Stimulated activated CD8-positive, alpha-beta memory T cell treated with anti-CD3 and anti-CD28 coated beads, Interleukin-2, amount 100 ng/mL, for 48 hours (primary cell): Measurements from ENCODE around the gene BPI.
"Not testable (repeated sequence)": the region's sequence is repeated elsewhere in the genome, so short reads cannot be mapped to it uniquely, and the experiment has no call there.

Source experiments
- DNase-seq, 2 donors: peaks; one replicate each; pipeline ENCODE4 v3.0.0-alpha.2; 2020; ENCODE audit warnings: low read depth in 2 of 2

BPI gene

DNA sequence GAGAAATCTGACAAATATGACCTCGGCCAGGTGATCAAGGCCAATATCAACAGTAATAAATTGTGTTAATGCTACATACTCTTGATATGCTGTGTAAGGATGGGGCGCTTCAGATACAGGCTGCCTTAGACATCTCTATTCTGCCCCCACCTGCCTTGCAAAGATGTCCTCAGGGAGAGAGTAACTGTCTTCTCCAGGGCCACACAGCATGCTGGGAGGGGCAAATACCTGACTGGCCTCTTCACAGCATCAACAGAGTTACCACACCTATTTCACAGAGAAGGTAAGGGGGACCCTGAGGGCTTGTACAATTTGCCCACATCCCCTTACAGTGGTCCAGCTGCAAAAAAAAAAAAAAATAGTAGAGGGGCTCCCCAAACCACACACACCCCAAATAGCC is 26.3 kb upstream of the BPI start:
- no peak for DNase-seq

DNA sequence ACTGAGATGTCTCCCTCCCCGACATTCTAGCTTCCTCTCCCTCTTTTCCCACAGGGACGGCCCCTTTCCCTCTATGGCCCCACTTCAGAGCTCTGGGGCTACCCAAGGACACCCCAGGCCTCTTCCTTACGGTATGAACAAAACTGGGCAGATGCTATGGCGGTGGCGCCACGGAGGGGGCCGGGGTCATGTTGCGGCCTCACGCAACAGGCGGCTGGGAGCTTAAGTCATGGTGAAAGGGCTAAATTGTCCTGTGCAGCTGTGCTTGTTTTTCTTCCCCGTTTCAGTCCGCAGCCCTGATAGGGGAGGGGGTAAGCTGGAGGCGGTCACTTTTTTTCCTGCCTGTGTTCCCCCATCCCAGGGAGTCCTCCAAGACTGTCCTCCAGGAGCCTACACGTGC is 25.8 kb upstream of the BPI start:
- DNase-seq, result no peak

DNA sequence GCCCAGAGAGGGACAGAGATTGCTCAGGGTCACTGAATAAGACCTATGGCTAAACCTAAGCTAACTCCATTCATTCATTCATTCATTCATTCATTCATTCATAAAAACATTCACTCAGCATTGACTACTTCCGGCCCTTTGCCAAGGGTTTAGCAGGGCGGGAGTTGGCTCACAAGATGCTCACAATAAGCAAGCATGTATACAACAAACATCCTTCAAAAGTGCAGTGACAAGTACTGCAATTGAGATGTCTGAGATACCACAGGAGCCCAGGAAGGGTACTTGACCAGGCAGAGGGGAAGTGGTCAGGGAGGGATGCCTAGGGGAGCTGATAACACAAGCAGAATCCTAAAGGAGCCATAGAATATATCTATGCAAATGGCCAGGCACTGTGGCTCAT is 25.2 kb upstream of the BPI start:
- DNase-seq, result no peak

DNA sequence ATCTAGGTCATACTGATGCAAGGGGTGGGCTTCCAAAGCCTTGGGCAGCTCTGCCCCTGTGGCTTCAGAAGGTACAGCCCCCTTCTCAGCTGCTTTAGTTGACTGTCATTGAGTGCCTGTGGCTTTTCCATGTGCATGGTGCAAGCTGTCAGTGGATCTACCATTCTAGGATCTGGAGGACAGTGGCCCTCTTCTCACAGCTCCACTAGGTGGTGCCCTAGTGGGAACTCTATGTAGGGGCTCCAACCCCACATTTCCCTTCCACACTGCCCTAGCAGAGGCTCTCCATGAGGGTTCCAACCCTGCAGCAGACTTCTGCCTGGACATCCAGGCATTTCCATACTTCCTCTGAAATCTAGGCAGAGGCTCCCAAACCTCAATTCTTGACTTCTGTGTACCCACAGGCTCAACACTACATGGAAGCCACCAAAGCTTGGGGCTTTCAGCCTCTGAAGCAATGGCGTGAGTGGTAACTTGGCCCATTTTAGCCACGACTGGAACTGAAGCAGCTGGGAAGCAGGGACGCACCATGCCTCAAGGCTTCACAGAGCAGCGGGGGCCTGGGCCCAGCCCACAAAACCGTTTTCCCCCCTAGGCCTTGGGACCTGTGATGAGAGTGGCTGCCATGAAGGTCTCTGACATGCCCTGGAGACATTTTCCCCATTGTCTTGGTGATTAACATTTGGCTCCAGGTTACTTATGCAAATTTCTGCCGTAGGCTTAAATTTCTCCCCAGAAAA is 22.6 kb upstream of the BPI start:
- not testable (repeated sequence) for DNase-seq

DNA sequence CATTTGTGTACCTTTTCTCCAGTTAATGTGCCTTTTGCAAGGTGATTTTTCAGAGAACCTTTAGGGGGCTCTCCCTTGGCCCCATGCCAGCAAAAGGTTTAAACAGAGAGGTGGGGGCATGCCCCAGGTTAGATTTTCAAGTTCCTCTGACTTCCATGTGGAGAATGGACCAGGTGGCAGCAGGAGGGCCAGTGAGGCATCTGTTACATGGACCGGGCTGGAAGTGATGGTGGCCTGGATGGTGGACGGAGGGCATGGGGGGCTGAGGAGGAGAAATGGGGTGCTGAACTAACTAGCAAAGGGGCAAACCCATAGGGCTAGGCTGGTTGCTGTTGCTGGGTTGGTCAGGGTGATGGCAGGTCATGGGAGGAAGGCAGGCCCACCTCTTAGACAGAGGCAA is 20.7 kb upstream of the BPI start:
- no peak for DNase-seq

GRCh38 chr20:38284066-38284650 is 19.8 kb upstream of the BPI start:
- not testable (repeated sequence) for DNase-seq

GRCh38 chr20:38284893-38285444 is 19.0 kb upstream of the BPI start:
- DNase-seq, result no peak

GRCh38 chr20:38286586-38287531 is 17.1 kb upstream of the BPI start:
- DNase-seq, result no peak

DNA sequence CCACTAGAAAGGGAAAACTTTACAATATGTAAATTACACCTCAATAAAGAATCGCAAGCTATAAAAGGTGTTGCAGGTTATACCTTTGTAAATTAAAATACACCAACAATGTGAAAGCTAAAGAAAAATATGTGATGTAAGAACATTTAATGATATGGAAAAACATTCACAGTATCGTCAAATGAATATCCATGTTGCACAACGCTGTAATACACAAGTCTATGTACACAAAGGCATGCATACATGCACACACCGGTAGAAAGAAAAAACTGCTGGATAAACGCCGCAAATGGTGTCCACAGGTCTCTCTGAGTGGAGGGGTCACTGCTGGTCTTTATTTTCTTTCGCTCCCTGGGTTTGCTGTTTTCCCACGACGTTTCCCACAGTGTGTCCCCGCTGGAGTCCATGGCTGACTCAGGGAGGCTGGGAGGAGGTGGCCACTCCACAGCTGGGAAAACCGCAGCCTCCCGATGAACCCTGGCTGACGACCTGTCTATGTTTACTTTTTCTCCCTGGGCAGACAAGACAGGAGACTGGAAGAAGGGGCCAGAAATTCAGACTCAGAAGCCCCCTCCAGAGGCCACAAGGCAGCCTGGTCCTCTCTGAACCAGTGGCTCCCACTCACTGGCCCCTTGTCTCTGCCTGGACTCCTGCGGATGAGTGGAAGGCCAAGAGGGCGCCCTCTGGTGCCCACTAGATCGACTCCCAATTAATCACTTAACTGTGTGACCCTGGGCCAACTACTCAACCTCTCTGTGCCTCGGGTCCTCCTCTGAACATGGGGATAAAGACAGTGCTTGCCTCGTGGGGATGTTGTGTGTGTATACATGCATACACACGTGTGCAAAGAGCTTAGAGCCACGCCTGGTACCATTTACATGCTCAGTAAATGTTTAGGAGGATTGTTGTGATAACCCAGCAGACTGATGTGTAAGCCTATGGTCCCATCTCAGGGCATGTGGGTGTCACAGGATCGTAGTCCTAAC is 12.8 kb upstream of the BPI start:
- no peak for DNase-seq

GRCh38 chr20:38291966-38292365 is 12.0 kb upstream of the BPI start:
- DNase-seq, result no peak

DNA sequence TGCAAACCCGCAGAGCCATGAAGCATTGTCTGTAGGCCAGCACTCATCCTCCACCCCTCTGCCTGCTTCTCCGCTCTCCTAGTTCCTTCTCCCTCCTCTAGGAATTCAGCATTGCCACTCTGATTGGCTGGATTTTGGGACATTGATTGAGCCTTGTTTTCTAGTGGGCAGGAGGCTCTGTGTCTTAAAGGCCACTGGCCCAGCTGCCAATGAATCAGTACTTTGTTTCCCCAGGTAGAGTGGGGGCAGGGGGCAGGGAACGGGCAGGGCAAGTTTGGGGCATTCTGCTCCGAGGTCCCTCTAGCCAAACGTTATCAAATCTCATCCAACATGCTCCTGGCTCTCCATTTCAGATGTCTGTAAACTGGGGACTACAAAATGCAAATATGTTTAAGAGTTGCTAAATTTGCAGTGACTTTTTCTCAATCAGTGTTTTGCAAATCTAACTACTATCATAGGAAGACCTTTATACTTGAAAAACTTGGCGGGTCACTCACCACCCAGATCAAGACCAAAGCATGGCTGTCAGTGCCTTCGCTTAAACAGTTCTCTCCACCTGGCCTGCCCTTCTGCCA is 10.4 kb upstream of the BPI start:
- no peak for DNase-seq

GRCh38 chr20:38294076-38294591 is 9.8 kb upstream of the BPI start:
- no peak for DNase-seq

- DNase-seq, result no peak
These were observed 8.1 kb upstream of the BPI start for GRCh38 chr20:38295811-38296210.

DNA sequence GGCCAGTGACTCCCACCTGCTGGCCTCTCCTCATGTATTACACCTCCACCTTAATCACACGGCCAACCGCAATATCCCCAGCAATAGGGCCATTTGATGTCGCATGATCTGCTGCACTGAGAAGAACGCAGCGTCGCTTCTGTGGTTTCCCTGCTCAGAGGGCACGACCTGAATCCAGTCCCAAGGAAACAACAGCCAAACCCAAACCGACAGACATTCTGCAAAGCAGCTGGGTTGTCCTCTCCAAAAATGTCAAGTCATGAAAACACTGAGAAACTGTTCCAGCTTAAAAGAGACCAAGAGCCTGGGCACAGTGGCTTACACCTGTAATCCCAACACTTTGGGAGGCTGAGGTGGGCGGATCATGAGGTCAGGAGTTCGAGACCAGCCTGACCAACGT is 7.5 kb upstream of the BPI start:
- DNase-seq, result no peak

GRCh38 chr20:38297916-38298674 is 5.9 kb upstream of the BPI start:
- no peak for DNase-seq

DNA sequence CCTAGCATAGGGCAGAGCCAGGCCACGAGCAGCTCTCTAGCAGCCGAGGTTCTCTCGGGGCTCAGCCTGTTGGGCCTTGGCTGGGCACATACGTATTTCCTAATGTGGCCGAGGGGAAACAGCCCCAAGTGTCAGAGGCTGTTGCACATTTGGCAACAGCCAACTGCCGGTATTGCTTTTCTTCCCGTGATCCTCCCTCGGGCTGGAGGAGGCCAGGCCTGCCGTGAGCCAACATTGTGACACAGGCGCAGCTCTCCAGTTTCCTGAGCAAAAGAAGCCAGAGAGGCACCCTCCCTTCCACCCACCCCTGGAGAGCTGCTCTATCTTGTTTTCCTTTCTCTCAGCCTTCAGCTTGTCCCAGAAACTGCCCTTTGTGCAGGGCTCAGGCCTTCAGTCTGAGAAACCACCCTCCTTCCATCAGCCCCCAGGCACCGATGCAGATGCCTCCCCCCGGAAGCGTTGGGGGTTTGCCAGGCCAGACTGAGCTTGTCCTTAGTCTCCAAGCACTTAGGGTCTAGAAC is 5.1 kb upstream of the BPI start:
- no peak for DNase-seq

GRCh38 chr20:38299963-38300362 is 4.0 kb upstream of the BPI start:
- DNase-seq, result no peak

DNA sequence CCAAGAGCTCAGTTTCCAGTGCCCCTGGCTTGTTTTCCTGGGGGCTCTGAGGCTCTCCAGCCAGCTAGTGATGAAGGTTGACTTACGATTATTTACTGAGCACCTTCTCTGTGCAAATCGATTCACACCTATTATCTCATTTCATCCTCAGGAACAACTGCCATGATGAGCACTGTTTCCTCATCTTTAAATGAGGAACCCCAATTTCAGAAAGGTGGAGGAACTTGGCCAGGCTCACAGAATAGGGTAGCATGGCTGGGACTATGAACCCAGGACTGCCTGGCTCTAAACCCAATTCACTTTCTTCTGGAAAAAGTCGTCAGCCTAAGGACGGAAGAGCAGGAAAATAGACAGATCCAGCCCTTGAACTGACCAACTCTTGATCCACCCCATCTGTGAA is 3.5 kb upstream of the BPI start:
- no peak for DNase-seq

DNA sequence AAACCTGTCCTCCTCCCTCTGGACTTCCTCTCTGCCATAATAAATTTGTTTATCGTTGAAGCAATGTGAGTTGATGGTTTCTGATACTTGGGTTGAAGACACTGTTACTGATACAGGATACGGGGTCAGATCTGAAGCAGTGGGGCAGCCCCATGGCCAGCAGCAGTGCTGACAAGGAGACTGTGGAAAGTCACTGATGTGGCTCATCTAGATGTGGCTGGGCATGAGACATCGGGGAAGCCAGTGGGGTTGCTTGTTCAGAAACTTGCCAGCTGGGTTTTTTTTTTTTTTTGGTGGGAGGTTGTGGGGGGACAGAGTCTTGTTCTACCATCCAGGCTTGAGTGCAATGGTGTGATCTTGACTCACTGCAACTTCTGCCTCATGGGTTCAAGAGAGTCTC is 2.6 kb upstream of the BPI start:
- no peak for DNase-seq

GRCh38 chr20:38302786-38303185 is 1.2 kb upstream of the BPI start:
- no peak for DNase-seq
